H4 (cell line): Measurements from ENCODE around the gene ZHX3. TPM values are rescaled to one million over a fixed set of nuclear protein-coding genes. Genes with fewer than 3 reads are reported as not detected.
"Not testable (repeated sequence)": the region's sequence is repeated elsewhere in the genome, so short reads cannot be mapped to it uniquely, and the experiment has no call there.

ENCODE experiments used
- DNase-seq: peaks from one replicate; pipeline ENCODE4 v3.0.0-alpha.2; 2015; ENCODE audit warnings: low spot score
- total RNA-seq: library from RNA; depleted of rRNA; stranded (reverse); fragments of >200 nt; shearing (Covaris generic); gene quantifications from 2 replicates; pipeline ENCODE4 v1.2.3, GENCODE V29; 2014; rRNA removed

Gene ZHX3
- total RNA-seq, 1 experiment from 2014 or later: 7.6 TPM

- DNase-seq: peak; percentile 23
These were observed 182.2 kb downstream of the ZHX3 start for GRCh38 chr20:41135187-41135887.

DNA sequence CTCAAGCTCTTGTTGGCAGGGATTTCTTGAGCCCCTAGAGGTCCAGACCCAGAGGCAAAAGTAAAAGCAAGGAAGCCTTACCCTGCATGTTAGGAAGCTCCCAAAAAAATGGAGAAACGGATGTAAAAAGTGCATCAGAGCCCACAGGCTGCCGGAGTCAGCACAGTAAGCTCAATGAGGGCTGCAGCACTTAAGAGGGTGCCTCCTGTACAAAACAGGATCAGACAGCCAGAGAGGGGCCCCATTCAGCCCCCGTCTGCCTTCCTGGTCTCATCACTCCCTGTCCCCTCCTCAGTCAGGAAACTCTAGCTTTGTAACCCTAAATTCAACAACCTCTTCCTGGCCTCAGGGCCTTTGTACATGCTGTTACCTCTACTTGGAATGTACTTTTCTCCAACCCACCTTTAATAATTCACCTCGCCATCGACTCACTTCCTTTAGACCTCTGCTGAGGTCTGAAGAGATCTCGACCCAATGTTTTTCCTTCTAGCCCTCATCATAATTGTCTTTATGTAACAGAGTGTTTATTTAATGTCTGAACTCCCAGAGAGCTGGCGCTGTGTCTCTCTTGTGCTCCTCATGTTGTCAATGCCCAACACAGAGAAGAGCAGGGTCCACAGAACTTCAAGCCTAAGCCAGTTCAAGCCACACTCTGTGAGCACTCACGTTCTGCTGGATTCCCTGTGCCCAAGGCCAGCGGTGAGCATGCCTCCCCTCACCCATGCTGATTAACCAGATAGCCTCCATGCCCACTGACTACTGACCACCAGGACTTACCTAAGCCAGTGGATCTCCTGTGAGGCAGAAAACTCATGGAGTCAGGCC is 183.0 kb downstream of the ZHX3 start:
- no peak for DNase-seq

GRCh38 chr20:41133709-41134361 is 183.7 kb downstream of the ZHX3 start:
- no peak for DNase-seq

- DNase-seq: not testable (repeated sequence)
These were observed 185.1 kb downstream of the ZHX3 start for GRCh38 chr20:41132388-41132775.

DNA sequence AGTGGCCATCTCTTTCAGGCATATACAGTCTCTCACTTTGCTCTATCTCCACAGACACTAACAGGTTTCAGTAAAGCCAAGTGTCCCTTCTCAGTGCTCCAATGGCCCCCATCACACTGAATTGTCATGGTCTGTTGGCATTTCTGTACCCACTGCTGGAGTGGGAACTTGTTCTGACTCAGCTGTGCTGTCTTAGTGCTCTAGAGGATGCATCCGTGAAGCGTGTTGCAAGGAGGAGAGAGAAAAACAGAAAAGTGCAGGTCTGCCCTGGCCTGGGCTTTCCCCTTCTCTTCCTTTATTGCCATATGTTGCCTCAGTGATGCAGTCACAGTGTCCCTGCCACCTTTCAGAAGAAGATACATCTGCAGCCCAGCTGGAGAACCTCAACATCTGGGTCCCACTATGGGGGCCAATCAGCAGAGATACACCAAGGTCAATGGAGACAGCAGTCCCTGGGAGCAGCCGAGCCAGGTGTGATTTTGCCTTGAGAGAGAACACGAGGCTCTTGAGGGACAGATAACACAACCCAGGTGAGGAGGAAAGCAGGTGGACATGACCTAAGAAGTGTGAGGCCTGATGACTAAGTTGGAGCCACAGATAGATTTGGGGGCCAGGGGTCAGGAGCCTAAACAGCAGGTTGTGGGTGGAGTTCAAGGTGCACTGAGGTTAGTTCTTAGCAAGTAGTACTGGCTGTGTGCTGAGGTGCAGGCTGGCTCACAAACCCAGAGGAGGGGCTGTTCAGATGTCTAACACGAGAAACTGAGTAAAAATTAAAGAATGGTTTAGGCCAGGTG is 185.7 kb downstream of the ZHX3 start:
- no peak for DNase-seq

Other genes starting within 250 kb of the ZHX3 start
- 19.6 and 29.3 TPM in 2 replicates for gene PLCG1, start 180.2 kb downstream of the ZHX3 start, total RNA-seq
- 0.33 and 0.79 TPM in 2 replicates for gene LPIN3, start 23.1 kb upstream of the ZHX3 start, total RNA-seq
- not detected in 2 replicates for gene EMILIN3, start 49.1 kb upstream of the ZHX3 start, total RNA-seq